Upper lobe of left lung (tissue), 4 donors: ENCODE measurements around the gene TMEM41A.

Experiments used
- CTCF ChIP-seq, 6 experiments: fragments of 450-650 bp in 4 of 6; fragments of 200-600 bp in 2 of 6; sonication (generic) in 2 of 6; IDR thresholded peaks; one replicate each; pipeline ENCODE4 v1.5.1; 2016 to 2019; ENCODE audit warnings: antibody characterized with exemption in 6 of 6
- EP300 ChIP-seq, 4 donors: sonication (generic); formaldehyde crosslinking; IDR thresholded peaks; one replicate each; pipeline ENCODE4 v1.5.1; 2017; ENCODE audit warnings: antibody characterized with exemption in 4 of 4, control low read depth in 2 of 4
- POLR2A ChIP-seq, 4 donors: fragments of 450-650 bp; IDR thresholded peaks; one replicate each; pipeline ENCODE4 v1.5.1; 2016 to 2017; ENCODE audit warnings: antibody characterized with exemption in 4 of 4, mild to moderate bottlenecking in 2 of 4
- POLR2AphosphoS5 ChIP-seq, 2 donors: sonication (generic); formaldehyde crosslinking; IDR thresholded peaks; one replicate each; pipeline ENCODE4 v1.5.1; 2017; ENCODE audit warnings: antibody characterized with exemption in 2 of 2

- TF ChIP-seq CTCF (IDR thresholded peaks at IDR 0.05): no peak
- TF ChIP-seq POLR2A (IDR thresholded peaks at IDR 0.05): no peak
- no peak for TF ChIP-seq EP300 (IDR thresholded peaks at IDR 0.05)
- no peak for TF ChIP-seq POLR2AphosphoS5 (IDR thresholded peaks at IDR 0.05)
These were observed 9.6 kb upstream of the TMEM41A start for GRCh38 chr3:185508335-185508991.
